Astrocyte (in vitro differentiated cells and primary cell): ENCODE results near the gene MAN1A1. TPM values are rescaled to one million over a fixed set of nuclear protein-coding genes. Genes with fewer than 3 reads are reported as not detected.

ENCODE experiments used
- DNase-seq: peaks from one replicate; pipeline ENCODE4 v3.0.0-alpha.2; 2010; ENCODE audit warnings: low read depth
- FAIRE-seq: peaks from 2 replicates; lab custom pipeline; 2011; peaks lifted over from hg19 to GRCh38; lab: Jason Lieb, UNC
- H2AFZ ChIP-seq: 2 replicates; pipeline ENCODE4 v1.6.0; 2012; ENCODE audit warnings: low read depth, low read length, inconsistent platforms
- H3K27ac ChIP-seq: 2 replicates; pipeline ENCODE4 v1.5.1; 2011; ENCODE audit warnings: low read depth, low read length, inconsistent platforms
- H3K27me3 ChIP-seq: 2 replicates; pipeline ENCODE4 v1.6.0; 2011; ENCODE audit warnings: low read length, inconsistent platforms; ENCODE audit not compliant: insufficient read depth
- H3K36me3 ChIP-seq: 2 replicates; pipeline ENCODE4 v1.5.1; 2011; ENCODE audit warnings: low read length, inconsistent platforms; ENCODE audit not compliant: insufficient read depth
- H3K4me1 ChIP-seq: 2 replicates; pipeline ENCODE4 v1.5.1; 2011; ENCODE audit warnings: low read length, inconsistent platforms; ENCODE audit not compliant: insufficient read depth
- H3K4me2 ChIP-seq: 2 replicates; pipeline ENCODE4 v1.6.0; 2012; ENCODE audit warnings: low read length, inconsistent platforms
- H3K4me3 ChIP-seq: 2 replicates; pipeline ENCODE4 v1.5.1; 2011; ENCODE audit warnings: low read depth, mild to moderate bottlenecking, low read length, inconsistent platforms; ENCODE audit not compliant: insufficient read depth
- H3K79me2 ChIP-seq: 2 replicates; pipeline ENCODE4 v1.6.0; 2012; ENCODE audit warnings: mild to moderate bottlenecking, low read length, inconsistent platforms; ENCODE audit not compliant: insufficient read depth
- H3K9ac ChIP-seq: 2 replicates; pipeline ENCODE4 v1.6.0; 2012; ENCODE audit warnings: mild to moderate bottlenecking, low read length, inconsistent platforms
- H3K9me3 ChIP-seq: 2 replicates; pipeline ENCODE4 v1.5.1; 2012; ENCODE audit warnings: low read depth, mild to moderate bottlenecking, low read length, inconsistent platforms; ENCODE audit not compliant: insufficient read depth
- H4K20me1 ChIP-seq: 2 replicates; pipeline ENCODE4 v1.6.0; 2012; ENCODE audit warnings: low read length, inconsistent platforms; ENCODE audit not compliant: insufficient read depth
- H3K27ac Mint-ChIP-seq: one replicate; pipeline ENCODE4 v1.8.0; 2021; ENCODE audit warnings: mild to moderate bottlenecking, mixed read lengths; ENCODE audit not compliant: unreplicated experiment
- H3K27me3 Mint-ChIP-seq: one replicate; pipeline ENCODE4 v1.8.0; 2021; ENCODE audit warnings: low read depth, mixed read lengths; ENCODE audit not compliant: unreplicated experiment
- H3K36me3 Mint-ChIP-seq: one replicate; pipeline ENCODE4 v1.8.0; 2021; ENCODE audit warnings: low read depth, mixed read lengths; ENCODE audit not compliant: unreplicated experiment
- H3K4me1 Mint-ChIP-seq: one replicate; pipeline ENCODE4 v1.8.0; 2021; ENCODE audit warnings: low read depth, mixed read lengths; ENCODE audit not compliant: unreplicated experiment
- H3K4me3 Mint-ChIP-seq: one replicate; pipeline ENCODE4 v1.8.0; 2021; ENCODE audit warnings: mild to moderate bottlenecking, moderate library complexity, mixed read lengths; ENCODE audit not compliant: unreplicated experiment
- H3K9me3 Mint-ChIP-seq: one replicate; pipeline ENCODE4 v1.8.0; 2021; ENCODE audit warnings: mild to moderate bottlenecking, mixed read lengths; ENCODE audit not compliant: unreplicated experiment
- CTCF ChIP-seq: IDR thresholded peaks from 2 replicates; pipeline ENCODE4 v1.5.1; 2011; ENCODE audit warnings: low read depth, mild to moderate bottlenecking, inconsistent platforms, low read length, moderate library complexity; ENCODE audit not compliant: insufficient read depth
- EZH2 ChIP-seq: IDR thresholded peaks from 2 replicates; pipeline ENCODE4 v1.6.1; 2012; ENCODE audit warnings: mild to moderate bottlenecking, low read length, inconsistent platforms; ENCODE audit not compliant: insufficient read depth
- total RNA-seq: library from RNA; stranded (reverse); gene quantifications from 2 replicates; pipeline ENCODE4 v1.2.1, GENCODE V29; 2021

MAN1A1 gene
- total RNA-seq, 1 donor from 2014 or later, result 11.7 TPM

GRCh38 chr6:119267126-119267905, 82.2 kb downstream of the MAN1A1 start:
- Histone ChIP-seq H3K27me3 (no peaks in the 10 kb centered on the region), H3K36me3 (peaks cover 3% of the 10 kb centered on the region), H3K9me3 (no peaks in the 10 kb centered on the region), H3K4me1 (no peaks in the 10 kb centered on the region), H3K4me2 (no peak overlapping the region), H4K20me1 (no peaks in the 10 kb centered on the region), H3K4me3 (no peak overlapping the region), H3K9ac (no peak overlapping the region), H3K79me2 (no peaks in the 10 kb centered on the region), H2AFZ (no peak overlapping the region), H3K27ac (no peak overlapping the region)
- H3K9me3 Mint-ChIP-seq, result peaks cover 8% of the 10 kb centered on the region
- H3K27ac Mint-ChIP-seq, result no peak overlapping the region
- FAIRE-seq, result no peak
- no peak overlapping the region for H3K4me3 Mint-ChIP-seq
- no peaks in the 10 kb centered on the region for H3K27me3 Mint-ChIP-seq
- TF ChIP-seq CTCF (no peak), EZH2 (no peak)
- peaks cover 8% of the 10 kb centered on the region for H3K36me3 Mint-ChIP-seq
- DNase-seq, result no peak
- no peaks in the 10 kb centered on the region for H3K4me1 Mint-ChIP-seq

GRCh38 chr6:119264854-119265397, 84.6 kb downstream of the MAN1A1 start:
- FAIRE-seq, result no peak
- no peak overlapping the region for H2AFZ ChIP-seq

More at GRCh38 chr6:119264854-119265397, 84.6 kb downstream of the MAN1A1 start:
- H3K27ac ChIP-seq, result no peak overlapping the region
- peaks cover 3% of the 10 kb centered on the region for H3K36me3 Mint-ChIP-seq
- DNase-seq, result no peak
- H3K9ac ChIP-seq, result no peak overlapping the region
- no peaks in the 10 kb centered on the region for H3K27me3 ChIP-seq
- H3K4me1 ChIP-seq, result no peaks in the 10 kb centered on the region
- no peaks in the 10 kb centered on the region for H3K36me3 ChIP-seq
- H3K27ac Mint-ChIP-seq, result no peak overlapping the region
- no peaks in the 10 kb centered on the region for H3K79me2 ChIP-seq
- H3K4me3 ChIP-seq, result no peak overlapping the region
- H3K27me3 Mint-ChIP-seq, result no peaks in the 10 kb centered on the region
- H4K20me1 ChIP-seq, result no peaks in the 10 kb centered on the region
- no peaks in the 10 kb centered on the region for H3K9me3 Mint-ChIP-seq
- no peak overlapping the region for H3K4me2 ChIP-seq
- H3K9me3 ChIP-seq, result no peaks in the 10 kb centered on the region
- H3K4me3 Mint-ChIP-seq, result no peak overlapping the region
- H3K4me1 Mint-ChIP-seq, result no peaks in the 10 kb centered on the region
- TF ChIP-seq EZH2 (no peak), CTCF (no peak)
